KMS-11 (cell line): Measurements from ENCODE around the gene SH3BGRL.

Experiments
- H2AFZ ChIP-seq: fragments of 200-600 bp; sonication (generic); 2 replicates; pipeline ENCODE4 v1.6.1; 2016; ENCODE audit warnings: antibody characterized with exemption, mixed run types, low read depth
- H3K27ac ChIP-seq: fragments of 200-600 bp; sonication (generic); 2 replicates; pipeline ENCODE4 v1.6.1; 2016; ENCODE audit warnings: mild to moderate bottlenecking, mixed run types
- H3K27me3 ChIP-seq: fragments of 200-600 bp; sonication (generic); 2 replicates; pipeline ENCODE4 v1.6.1; 2017; ENCODE audit warnings: mild to moderate bottlenecking, low read depth, mixed run types, moderate library complexity; ENCODE audit not compliant: insufficient read depth
- H3K36me3 ChIP-seq: fragments of 200-600 bp; sonication (generic); 2 replicates; pipeline ENCODE4 v1.6.1; 2017; ENCODE audit warnings: mild to moderate bottlenecking, mixed run types; ENCODE audit not compliant: insufficient read depth
- H3K4me1 ChIP-seq: fragments of 200-600 bp; sonication (generic); 2 replicates; pipeline ENCODE4 v1.6.1; 2016; ENCODE audit warnings: mild to moderate bottlenecking, low read depth, mixed run types; ENCODE audit not compliant: poor library complexity, severe bottlenecking
- H3K4me2 ChIP-seq: fragments of 200-600 bp; sonication (generic); 2 replicates; pipeline ENCODE4 v1.7.0; 2016; ENCODE audit warnings: mild to moderate bottlenecking, mixed run types
- H3K4me3 ChIP-seq: fragments of 200-600 bp; sonication (generic); IDR thresholded peaks from 2 replicates; pipeline ENCODE4 v1.6.1; 2017; ENCODE audit warnings: low read depth, low read length, mixed read lengths; ENCODE audit not compliant: insufficient read depth
- H3K79me2 ChIP-seq: fragments of 200-600 bp; sonication (generic); 2 replicates; pipeline ENCODE4 v1.6.1; 2016; ENCODE audit warnings: low read depth, mixed run types; ENCODE audit not compliant: insufficient read depth
- H3K9ac ChIP-seq: fragments of 200-600 bp; sonication (generic); 2 replicates; pipeline ENCODE4 v1.6.1; 2016; ENCODE audit warnings: mild to moderate bottlenecking, mixed run types
- H4K20me1 ChIP-seq: fragments of 200-600 bp; sonication (generic); 2 replicates; pipeline ENCODE4 v1.6.1; 2016; ENCODE audit warnings: mild to moderate bottlenecking, mixed run types; ENCODE audit not compliant: insufficient read depth
- CTCF ChIP-seq: fragments of 200-600 bp; sonication (generic); conservative IDR thresholded peaks from 2 replicates; pipeline ENCODE4 v1.6.1; 2017; ENCODE audit warnings: low read depth, mild to moderate bottlenecking, antibody characterized with exemption, low read length, moderate library complexity, mixed read lengths

The SH3BGRL gene

GRCh38 chrX:81286608-81287007 is 84.7 kb downstream of the SH3BGRL start:
- Histone ChIP-seq H3K4me2 (no peak overlapping the region), H3K27ac (no peak overlapping the region), H4K20me1 (no peaks in the 10 kb centered on the region), H3K27me3 (no peaks in the 10 kb centered on the region), H3K36me3 (no peaks in the 10 kb centered on the region), H3K9ac (no peak overlapping the region), H3K79me2 (no peaks in the 10 kb centered on the region), H3K4me3 (no peak overlapping the region), H3K4me1 (no peaks in the 10 kb centered on the region), H2AFZ (no peak overlapping the region)
- TF ChIP-seq CTCF = no peak

- TF ChIP-seq CTCF = no peak
- Histone ChIP-seq H4K20me1 (no peaks in the 10 kb centered on the region), H3K27ac (no peak overlapping the region), H3K4me1 (no peaks in the 10 kb centered on the region), H3K9ac (no peak overlapping the region), H3K27me3 (no peaks in the 10 kb centered on the region), H2AFZ (no peak overlapping the region), H3K79me2 (no peaks in the 10 kb centered on the region), H3K4me2 (no peak overlapping the region), H3K36me3 (no peaks in the 10 kb centered on the region), H3K4me3 (no peak overlapping the region)
These were observed 90.1 kb downstream of the SH3BGRL start for GRCh38 chrX:81291996-81292395.

GRCh38 chrX:81294101-81294500 is 92.2 kb downstream of the SH3BGRL start:
- Histone ChIP-seq H3K79me2 (no peaks in the 10 kb centered on the region), H3K4me2 (no peak overlapping the region), H3K27ac (no peak overlapping the region), H4K20me1 (no peaks in the 10 kb centered on the region), H3K4me3 (no peak overlapping the region), H3K36me3 (no peaks in the 10 kb centered on the region), H2AFZ (no peak overlapping the region), H3K27me3 (no peaks in the 10 kb centered on the region), H3K4me1 (no peaks in the 10 kb centered on the region), H3K9ac (no peak overlapping the region)
- no peak for TF ChIP-seq CTCF

- Histone ChIP-seq H2AFZ (no peak overlapping the region), H3K79me2 (no peaks in the 10 kb centered on the region), H3K27me3 (no peaks in the 10 kb centered on the region), H3K4me3 (no peak overlapping the region), H4K20me1 (no peaks in the 10 kb centered on the region), H3K4me2 (no peak overlapping the region), H3K27ac (no peak overlapping the region), H3K9ac (no peak overlapping the region), H3K36me3 (no peaks in the 10 kb centered on the region), H3K4me1 (no peaks in the 10 kb centered on the region)
- TF ChIP-seq CTCF = no peak
These were observed 100.0 kb downstream of the SH3BGRL start for GRCh38 chrX:81301877-81302276.

- no peak for TF ChIP-seq CTCF
- no peak overlapping the region for H2AFZ ChIP-seq
These were observed 102.7 kb downstream of the SH3BGRL start for GRCh38 chrX:81304563-81304962.

More at GRCh38 chrX:81304563-81304962, 102.7 kb downstream of the SH3BGRL start:
- no peaks in the 10 kb centered on the region for H4K20me1 ChIP-seq
- H3K9ac ChIP-seq = no peak overlapping the region
- H3K4me3 ChIP-seq = no peak overlapping the region
- no peaks in the 10 kb centered on the region for H3K4me1 ChIP-seq
- H3K79me2 ChIP-seq = no peaks in the 10 kb centered on the region
- H3K4me2 ChIP-seq = no peak overlapping the region
- no peaks in the 10 kb centered on the region for H3K27me3 ChIP-seq
- H3K36me3 ChIP-seq = no peaks in the 10 kb centered on the region
- no peak overlapping the region for H3K27ac ChIP-seq
